Endometrial microvascular endothelial cells (primary cell): ENCODE data around the gene CA11. TPM values are rescaled to one million over a fixed set of nuclear protein-coding genes. Genes with fewer than 3 reads are reported as not detected.

ENCODE experiments used
- in situ Hi-C: cut with HindIII; loops from 2 replicates; pipeline ENCODE4 v1.10.0; 2017; ENCODE audit warnings: low sequenced_read_pairs, low pct_unique_long_range_greater_than_20kb; ENCODE audit errors: inconsistent ontology term
- total RNA-seq: library from RNA; depleted of rRNA; stranded (reverse); fragments of >200 nt; gene quantifications from one replicate; pipeline ENCODE4 v1.2.3, GENCODE V29; 2015; ENCODE audit errors: inconsistent ontology term

Gene CA11
- total RNA-seq, 1 donor from 2014 or later, result 0.28 TPM

GRCh38 chr19:48646722-48647216 is 782 bp upstream of the CA11 start:
- in situ Hi-C loops, result no loop called here

- in situ Hi-C loops, result no loop called here
Observed at GRCh38 chr19:48645620-48646000, 377 bp downstream of the CA11 start.

GRCh38 chr19:48644839-48645619 is 958 bp downstream of the CA11 start:
- in situ Hi-C loops, result no loop called here

GRCh38 chr19:48644355-48644754 is 1.6 kb downstream of the CA11 start:
- in situ Hi-C loops, result no loop called here

GRCh38 chr19:48642862-48643261 is 3.1 kb downstream of the CA11 start:
- in situ Hi-C loops, result no loop called here

- in situ Hi-C loops, result no loop called here
Observed at GRCh38 chr19:48641850-48642249, 4.1 kb downstream of the CA11 start.

- in situ Hi-C loops, result no loop called here
Observed at GRCh38 chr19:48639483-48640375, 6.3 kb downstream of the CA11 start.

GRCh38 chr19:48638831-48639381 is 7.1 kb downstream of the CA11 start:
- in situ Hi-C loops, result no loop called here

GRCh38 chr19:48637948-48638830 is 7.8 kb downstream of the CA11 start:
- in situ Hi-C loops, result no loop called here

GRCh38 chr19:48637449-48637947 is 8.5 kb downstream of the CA11 start:
- in situ Hi-C loops, result no loop called here

GRCh38 chr19:48636859-48637448 is 9.0 kb downstream of the CA11 start, which contains the start of gene DBP:
Gene DBP (minus strand): TSS chr19:48637379. CDS start chr19:48636994, 385 bp downstream.
- in situ Hi-C loops, result no loop called here

GRCh38 chr19:48635966-48636858 is 9.8 kb downstream of the CA11 start:
- in situ Hi-C loops, result no loop called here

- in situ Hi-C loops, result no loop called here
Observed at GRCh38 chr19:48635263-48635965, 10.6 kb downstream of the CA11 start.

GRCh38 chr19:48634424-48635262 is 11.3 kb downstream of the CA11 start:
- in situ Hi-C loops, result no loop called here

GRCh38 chr19:48634036-48634342 is 12.0 kb downstream of the CA11 start:
- in situ Hi-C loops, result no loop called here
